ENCODE measurements around the gene UTS2. TPM values are rescaled to one million over a fixed set of nuclear protein-coding genes. Genes with fewer than 3 reads are reported as not detected.

The UTS2 gene
- total and polyA plus RNA-seq, 4 experiments from 2014 or later: 0.33 to 1.1 (median 0.61) TPM; not detected in 1

- H3K4me3 Mint-ChIP-seq: no peak overlapping the region
- H3K36me3 Mint-ChIP-seq: no peaks in the 10 kb centered on the region
- Histone ChIP-seq H3K27me3 (ENCODE audit: insufficient read depth, low read length) (no peaks in the 10 kb centered on the region), H3K9me3 (ENCODE audit: control insufficient read depth in 1 of 2, low read length in 2 of 2) (no peaks in the 10 kb centered on the region), H3K27ac (ENCODE audit: low read depth, low read length) (no peak overlapping the region), H3K36me3 (ENCODE audit: insufficient read depth, low read length) (no peaks in the 10 kb centered on the region), H3K4me1 (ENCODE audit: insufficient read depth, low read length) (no peaks in the 10 kb centered on the region), H3K4me3 (ENCODE audit: low read length in 2 of 2) (no peak overlapping the region)
- CTCF ChIA-PET (ENCODE audit: partially characterized antibody): interaction anchor here (0.6 to 0.7 kb wide), 2 partner anchors 8 to 157 kb away, joined by 3 read pairs; no protein-coding TSS in a partner anchor
- intact Hi-C loops (cut with micrococcal nuclease): no loop called here
- H3K4me1 Mint-ChIP-seq: no peaks in the 10 kb centered on the region
- POLR2A ChIA-PET (ENCODE audit: partially characterized antibody): no interaction called here
- no peak for DNase-seq
- no peaks in the 10 kb centered on the region for H3K27me3 Mint-ChIP-seq
- no peak overlapping the region for H3K27ac Mint-ChIP-seq
- H3K9me3 Mint-ChIP-seq: peaks cover 0 to 1% (median 0%) of the 10 kb centered on the region in 8 donors
Measured at GRCh38 chr1:7862211-7863060, 9.6 kb upstream of the UTS2 start.

- H3K4me1 ChIP-seq (ENCODE audit: insufficient read depth, low read length): no peaks in the 10 kb centered on the region
- no peak overlapping the region for H3K4me3 Mint-ChIP-seq
- intact Hi-C loops (cut with micrococcal nuclease): no loop called here
- no peak overlapping the region for H3K4me3 ChIP-seq (ENCODE audit: low read length in 2 of 2)
- no peaks in the 10 kb centered on the region for H3K9me3 ChIP-seq (ENCODE audit: control insufficient read depth in 1 of 2, low read length in 2 of 2)
- H3K27me3 Mint-ChIP-seq: no peaks in the 10 kb centered on the region
- no peak overlapping the region for H3K27ac ChIP-seq (ENCODE audit: low read depth, low read length)
- CTCF ChIA-PET (ENCODE audit: partially characterized antibody): no interaction called here
- H3K36me3 ChIP-seq (ENCODE audit: insufficient read depth, low read length): no peaks in the 10 kb centered on the region
- H3K27ac Mint-ChIP-seq: peak overlapping the region in 1 of 7 donors; percentile 30
- no peak for DNase-seq
- POLR2A ChIA-PET (ENCODE audit: partially characterized antibody): no interaction called here
- peaks cover 0 to 1% (median 0%) of the 10 kb centered on the region in 8 donors for H3K9me3 Mint-ChIP-seq
- H3K36me3 Mint-ChIP-seq: no peaks in the 10 kb centered on the region
- no peaks in the 10 kb centered on the region for H3K27me3 ChIP-seq (ENCODE audit: insufficient read depth, low read length)
- H3K4me1 Mint-ChIP-seq: no peaks in the 10 kb centered on the region
Measured at GRCh38 chr1:7861452-7861851, 8.6 kb upstream of the UTS2 start.

GRCh38 chr1:7860130-7860529 lies 7.3 kb upstream of the UTS2 start:
- Mint-ChIP-seq H3K27ac (no peak overlapping the region), H3K36me3 (no peaks in the 10 kb centered on the region), H3K4me3 (no peak overlapping the region), H3K9me3 (peaks cover 0 to 1% (median 0%) of the 10 kb centered on the region in 8 donors), H3K27me3 (no peaks in the 10 kb centered on the region), H3K4me1 (peaks cover 0 to 5% (median 2%) of the 10 kb centered on the region in 4 donors)
- no peaks in the 10 kb centered on the region for H3K4me1 ChIP-seq (ENCODE audit: insufficient read depth, low read length)
- ChIA-PET CTCF (ENCODE audit: partially characterized antibody) (no interaction called here), POLR2A (ENCODE audit: partially characterized antibody) (no interaction called here)
- no peaks in the 10 kb centered on the region for H3K36me3 ChIP-seq (ENCODE audit: insufficient read depth, low read length)
- no peaks in the 10 kb centered on the region for H3K27me3 ChIP-seq (ENCODE audit: insufficient read depth, low read length)
- no peak overlapping the region for H3K27ac ChIP-seq (ENCODE audit: low read depth, low read length)
- no peak overlapping the region for H3K4me3 ChIP-seq (ENCODE audit: low read length in 2 of 2)
- no peak for DNase-seq
- no peaks in the 10 kb centered on the region for H3K9me3 ChIP-seq (ENCODE audit: control insufficient read depth in 1 of 2, low read length in 2 of 2)
- intact Hi-C loops (cut with micrococcal nuclease): no loop called here

- no peaks in the 10 kb centered on the region for H3K27me3 Mint-ChIP-seq
- H3K27me3 ChIP-seq (ENCODE audit: insufficient read depth, low read length): no peaks in the 10 kb centered on the region
- intact Hi-C loops (cut with micrococcal nuclease): no loop called here
- peaks cover 0 to 1% (median 0%) of the 10 kb centered on the region in 8 donors for H3K9me3 Mint-ChIP-seq
- no peaks in the 10 kb centered on the region for H3K36me3 ChIP-seq (ENCODE audit: insufficient read depth, low read length)
- no peak overlapping the region for H3K4me3 Mint-ChIP-seq
- no peaks in the 10 kb centered on the region for H3K4me1 ChIP-seq (ENCODE audit: insufficient read depth, low read length)
- no peaks in the 10 kb centered on the region for H3K36me3 Mint-ChIP-seq
- ChIA-PET CTCF (ENCODE audit: partially characterized antibody) (no interaction called here), POLR2A (ENCODE audit: partially characterized antibody) (no interaction called here)
- DNase-seq: no peak
- no peak overlapping the region for H3K27ac Mint-ChIP-seq
- no peak overlapping the region for H3K4me3 ChIP-seq (ENCODE audit: low read length in 2 of 2)
- peaks cover 0 to 5% (median 2%) of the 10 kb centered on the region in 4 donors for H3K4me1 Mint-ChIP-seq
- H3K9me3 ChIP-seq (ENCODE audit: control insufficient read depth in 1 of 2, low read length in 2 of 2): no peaks in the 10 kb centered on the region
- H3K27ac ChIP-seq (ENCODE audit: low read depth, low read length): no peak overlapping the region
Measured at GRCh38 chr1:7859406-7859805, 6.5 kb upstream of the UTS2 start.

- DNase-seq: no peak
- Mint-ChIP-seq H3K36me3 (no peaks in the 10 kb centered on the region), H3K27ac (no peak overlapping the region), H3K4me1 (peaks cover 0 to 5% (median 2%) of the 10 kb centered on the region in 4 donors), H3K9me3 (peaks cover 0 to 1% (median 0%) of the 10 kb centered on the region in 8 donors), H3K4me3 (no peak overlapping the region), H3K27me3 (no peaks in the 10 kb centered on the region)
- H3K27ac ChIP-seq (ENCODE audit: low read depth, low read length): no peak overlapping the region
- H3K4me1 ChIP-seq (ENCODE audit: insufficient read depth, low read length): no peaks in the 10 kb centered on the region
- no peak overlapping the region for H3K4me3 ChIP-seq (ENCODE audit: low read length in 2 of 2)
- ChIA-PET POLR2A (ENCODE audit: partially characterized antibody) (no interaction called here), CTCF (ENCODE audit: partially characterized antibody) (no interaction called here)
- intact Hi-C loops (cut with micrococcal nuclease): no loop called here
- H3K27me3 ChIP-seq (ENCODE audit: insufficient read depth, low read length): no peaks in the 10 kb centered on the region
- no peaks in the 10 kb centered on the region for H3K36me3 ChIP-seq (ENCODE audit: insufficient read depth, low read length)
- no peaks in the 10 kb centered on the region for H3K9me3 ChIP-seq (ENCODE audit: control insufficient read depth in 1 of 2, low read length in 2 of 2)
Measured at GRCh38 chr1:7857985-7858384, 5.1 kb upstream of the UTS2 start.

GRCh38 chr1:7857000-7857399 lies 4.1 kb upstream of the UTS2 start:
- no peak overlapping the region for H3K27ac ChIP-seq (ENCODE audit: low read depth, low read length)
- intact Hi-C loops (cut with micrococcal nuclease): no loop called here
- no peaks in the 10 kb centered on the region for H3K27me3 Mint-ChIP-seq
- no peak for DNase-seq
- H3K4me1 Mint-ChIP-seq: peaks cover 0 to 5% (median 2%) of the 10 kb centered on the region in 4 donors
- H3K4me1 ChIP-seq (ENCODE audit: insufficient read depth, low read length): no peaks in the 10 kb centered on the region
- H3K9me3 Mint-ChIP-seq: no peaks in the 10 kb centered on the region
- no peaks in the 10 kb centered on the region for H3K36me3 Mint-ChIP-seq
- ChIA-PET CTCF (ENCODE audit: partially characterized antibody) (no interaction called here), POLR2A (ENCODE audit: partially characterized antibody) (no interaction called here)
- H3K4me3 Mint-ChIP-seq: no peak overlapping the region
- no peaks in the 10 kb centered on the region for H3K27me3 ChIP-seq (ENCODE audit: insufficient read depth, low read length)
- H3K4me3 ChIP-seq (ENCODE audit: low read length in 2 of 2): no peak overlapping the region
- H3K36me3 ChIP-seq (ENCODE audit: insufficient read depth, low read length): no peaks in the 10 kb centered on the region
- H3K9me3 ChIP-seq (ENCODE audit: control insufficient read depth in 1 of 2, low read length in 2 of 2): no peaks in the 10 kb centered on the region
- H3K27ac Mint-ChIP-seq: no peak overlapping the region

GRCh38 chr1:7856345-7856744 lies 3.5 kb upstream of the UTS2 start:
- DNase-seq: no peak
- Mint-ChIP-seq H3K4me1 (peaks cover 0 to 5% (median 2%) of the 10 kb centered on the region in 4 donors), H3K36me3 (no peaks in the 10 kb centered on the region), H3K27me3 (peaks cover 1% of the 10 kb centered on the region in 2 donors), H3K4me3 (no peak overlapping the region), H3K9me3 (no peaks in the 10 kb centered on the region), H3K27ac (peak overlapping the region in 1 of 7 donors; percentile 0)
- Histone ChIP-seq H3K27ac (ENCODE audit: low read depth, low read length) (no peak overlapping the region), H3K27me3 (ENCODE audit: insufficient read depth, low read length) (no peaks in the 10 kb centered on the region), H3K4me1 (ENCODE audit: insufficient read depth, low read length) (no peaks in the 10 kb centered on the region), H3K9me3 (ENCODE audit: control insufficient read depth in 1 of 2, low read length in 2 of 2) (no peaks in the 10 kb centered on the region), H3K36me3 (ENCODE audit: insufficient read depth, low read length) (no peaks in the 10 kb centered on the region), H3K4me3 (ENCODE audit: low read length in 2 of 2) (no peak overlapping the region)
- intact Hi-C loops (cut with micrococcal nuclease): no loop called here
- ChIA-PET CTCF (ENCODE audit: partially characterized antibody) (no interaction called here), POLR2A (ENCODE audit: partially characterized antibody) (no interaction called here)

Data from CD4-positive, alpha-beta memory T cell (primary cell).